Left colon (tissue), 2 donors: ENCODE results near the gene TMEM270. TPM values are rescaled to one million over a fixed set of nuclear protein-coding genes. Genes with fewer than 3 reads are reported as not detected.
"Not testable (repeated sequence)": the region's sequence is repeated elsewhere in the genome, so short reads cannot be mapped to it uniquely, and the experiment has no call there.

Source experiments
- ATAC-seq: fragments of 200-7000 bp; cut with Tn5 transposase; one replicate; pipeline ENCODE4 v1.9.1; 2020; ENCODE audit warnings: mild to moderate bottlenecking, moderate library complexity
- DNase-seq, 2 donors: peaks; one replicate each; pipeline ENCODE4 v3.0.0-alpha.2; 2020
- intact Hi-C, 2 donors: fragments of 100-400 bp; cut with DNase I in 1 of 2; cut with micrococcal nuclease in 1 of 2; formaldehyde crosslinking; loops; one replicate each; pipeline versions ENCODE4 v1.11.2 to v1.14.0; 2022; cut with DNase I, micrococcal nuclease
- total RNA-seq, 2 donors: library from RNA; stranded (reverse); fragmentation: NEBNext Ultra II Directional; extraction: Animal tissue kit (Norgen Biotek cat#: 25700); gene quantifications; one replicate each; pipeline ENCODE4 v1.2.1, GENCODE V29; 2021
- donor health status: DM: no; HTN: no; CAD: no.
- donor health status: DM: yes; HTN: yes; CAD: no.

TMEM270 gene
- total RNA-seq, 2 donors from 2014 or later: not detected

- no peak for DNase-seq
- intact Hi-C loops: loop anchor here in 1 of 2 donors (10.0 kb wide), 1 partner anchor 145 kb away; the partner anchor contains the start of gene ELN
- ATAC-seq: no peak
Observed at GRCh38 chr7:73879977-73880681, 19.2 kb downstream of the TMEM270 start.

DNA sequence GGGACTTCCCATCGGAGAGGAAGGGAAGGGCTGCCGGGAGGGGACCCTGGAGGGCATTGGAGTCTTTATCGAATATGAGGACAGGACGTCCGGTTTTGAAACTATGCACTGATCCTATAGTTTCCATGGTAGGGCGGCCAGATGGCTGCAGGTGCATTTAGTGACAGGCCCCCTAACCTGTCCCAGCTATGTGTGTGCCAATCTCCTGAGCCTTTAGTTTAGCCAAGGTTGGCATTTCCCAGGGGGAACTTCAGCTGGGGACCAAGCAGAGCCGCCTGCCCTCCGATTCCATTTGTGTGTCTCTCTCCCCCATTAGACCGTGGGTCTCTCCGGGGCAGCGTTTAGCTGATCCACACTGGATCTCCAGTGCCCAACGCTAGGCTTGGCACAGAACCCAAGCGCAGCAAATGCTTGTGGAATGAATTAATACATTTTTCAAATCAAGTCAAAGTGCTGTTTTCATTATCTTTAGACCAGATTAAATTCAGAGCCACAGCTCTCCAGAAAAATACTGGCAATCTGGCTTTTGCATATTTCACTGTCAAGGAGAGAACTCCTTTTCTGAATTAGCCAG lies 19.9 kb downstream of the TMEM270 start:
- ATAC-seq: no peak
- intact Hi-C loops: loop anchor here in 1 of 2 donors (10.0 kb wide), 1 partner anchor 144 kb away; the partner anchor contains the start of gene ELN
- DNase-seq: no peak

GRCh38 chr7:73881352-73882046 lies 20.5 kb downstream of the TMEM270 start:
- peak; percentile 95 for ATAC-seq
- intact Hi-C loops: loop anchor here in 1 of 2 donors (10.0 kb wide), 1 partner anchor 143 kb away; the partner anchor contains the start of gene ELN
- DNase-seq: peak in 1 of 2 donors; percentile 33

- DNase-seq (no peak), ATAC-seq (no peak)
- intact Hi-C loops: loop anchor here in 1 of 2 donors (10.0 kb wide), 1 partner anchor 143 kb away; the partner anchor contains the start of gene ELN
Observed at GRCh38 chr7:73882047-73882402, 21.1 kb downstream of the TMEM270 start.

- intact Hi-C loops: loop anchor here in 1 of 2 donors (10.0 kb wide), 1 partner anchor 140 kb away; the partner anchor contains the start of gene ELN
- not testable (repeated sequence) for ATAC-seq, DNase-seq
Observed at GRCh38 chr7:73884867-73885422, 24.0 kb downstream of the TMEM270 start.

- intact Hi-C loops: loop anchor here in 1 of 2 donors (10.0 kb wide), 1 partner anchor 139 kb away; the partner anchor contains the start of gene ELN
- ATAC-seq (no peak), DNase-seq (no peak)
Observed at GRCh38 chr7:73885433-73885974, 24.5 kb downstream of the TMEM270 start.

- no peak for ATAC-seq
- intact Hi-C loops: loop anchor here in 1 of 2 donors (10.0 kb wide), 1 partner anchor 139 kb away; the partner anchor contains the start of gene ELN
- no peak for DNase-seq
Observed at GRCh38 chr7:73885975-73886798, 25.2 kb downstream of the TMEM270 start.

DNA sequence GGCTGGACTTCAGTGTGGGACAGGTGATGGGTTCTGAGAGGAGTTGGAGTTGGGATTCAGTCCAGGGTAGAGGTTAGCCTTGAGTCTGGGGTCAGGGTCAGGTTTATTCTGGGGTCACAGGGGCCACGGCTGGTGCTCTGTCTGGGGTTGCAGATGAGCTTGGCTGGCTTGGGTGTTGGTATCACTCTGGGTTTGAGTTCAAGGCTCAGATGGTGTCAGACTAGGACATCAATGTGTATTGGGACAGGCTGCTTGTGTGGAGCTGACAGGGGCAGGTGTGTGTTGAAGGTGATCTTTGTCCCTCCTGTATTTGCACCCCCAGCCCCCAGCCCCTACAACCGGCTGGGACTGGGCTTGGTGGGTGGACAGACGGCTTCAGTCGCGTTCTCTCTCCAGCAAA lies 26.8 kb downstream of the TMEM270 start:
- DNase-seq: no peak
- intact Hi-C loops: loop anchor here in 1 of 2 donors (10.0 kb wide), 1 partner anchor 137 kb away; the partner anchor contains the start of gene ELN
- no peak for ATAC-seq

GRCh38 chr7:73888959-73889358 lies 28.0 kb downstream of the TMEM270 start:
- DNase-seq (no peak), ATAC-seq (no peak)
- intact Hi-C loops: loop anchor here in 1 of 2 donors (10.0 kb wide), 1 partner anchor 136 kb away; the partner anchor contains the start of gene ELN

- DNase-seq: no peak
- no peak for ATAC-seq
- intact Hi-C loops: no loop called here
Observed at GRCh38 chr7:73890555-73891147, 29.7 kb downstream of the TMEM270 start.

- intact Hi-C loops: no loop called here
- no peak for DNase-seq
- ATAC-seq: peak; percentile 37
Observed at GRCh38 chr7:73891178-73891885, 30.4 kb downstream of the TMEM270 start.

- no peak for ATAC-seq
- intact Hi-C loops: no loop called here
- peak in 1 of 2 donors; percentile 44 for DNase-seq
Observed at GRCh38 chr7:73892003-73892999, 31.3 kb downstream of the TMEM270 start.

DNA sequence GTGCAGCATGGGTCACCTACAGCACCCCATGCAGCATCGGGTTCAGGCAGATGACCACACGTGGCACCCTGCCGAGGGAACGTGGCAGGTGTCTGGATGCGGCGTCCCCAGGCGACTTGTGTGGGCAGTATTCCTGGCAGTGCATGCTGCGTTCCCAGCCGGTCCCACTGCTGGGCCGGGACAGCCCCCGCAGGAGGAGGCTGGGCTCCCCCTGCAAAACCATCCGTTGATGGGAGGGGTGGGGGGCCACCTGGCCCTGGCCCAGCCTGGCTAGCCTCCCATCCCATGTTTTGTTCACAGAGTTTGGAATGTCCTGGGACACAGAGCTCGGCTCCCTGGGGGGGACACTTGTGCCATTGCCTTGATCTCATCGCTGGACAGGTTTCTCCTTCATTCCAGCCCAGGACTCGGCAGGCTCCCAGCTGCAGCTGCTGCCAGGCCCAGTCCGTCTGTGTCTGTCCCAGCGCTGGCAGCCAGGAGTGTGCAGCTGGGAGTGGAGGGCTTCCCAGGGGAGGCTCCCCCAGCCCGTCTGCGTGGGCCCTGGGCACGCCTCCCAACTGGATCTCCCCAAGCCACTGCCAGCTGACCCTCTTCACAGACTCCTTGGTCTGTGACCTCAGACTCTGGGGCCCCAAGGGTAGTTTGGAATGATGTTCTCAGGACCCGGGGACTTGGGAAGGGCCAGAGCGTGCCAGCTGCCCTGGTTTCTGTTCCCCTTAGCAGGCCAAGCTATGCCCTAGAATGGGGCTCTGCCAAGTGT lies 32.6 kb downstream of the TMEM270 start:
- DNase-seq (peak in 1 of 2 donors; percentile 39), ATAC-seq (no peak)
- intact Hi-C loops: no loop called here

DNA sequence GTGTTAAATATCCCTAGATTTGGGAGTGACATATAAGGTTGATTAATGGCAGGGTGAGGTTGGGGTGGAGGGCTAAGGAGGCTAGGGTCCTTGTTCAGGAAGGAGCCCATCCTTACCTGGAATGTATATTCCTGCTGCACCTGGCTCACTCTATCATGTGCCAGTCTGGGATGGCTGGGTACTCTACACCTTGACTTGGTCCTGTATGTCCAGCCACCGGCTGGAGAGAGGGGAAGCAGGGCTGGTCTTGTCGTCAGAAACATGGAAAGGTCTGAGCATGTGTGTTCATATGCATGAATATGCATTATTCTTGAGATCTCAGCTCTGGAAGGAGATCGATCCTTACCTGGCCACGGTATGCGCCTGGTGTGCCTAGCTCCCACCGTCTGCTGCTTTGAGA lies 33.2 kb downstream of the TMEM270 start:
- no peak for DNase-seq
- intact Hi-C loops: no loop called here
- ATAC-seq: no peak
